ENCODE data around the gene CFAP68.

DNA sequence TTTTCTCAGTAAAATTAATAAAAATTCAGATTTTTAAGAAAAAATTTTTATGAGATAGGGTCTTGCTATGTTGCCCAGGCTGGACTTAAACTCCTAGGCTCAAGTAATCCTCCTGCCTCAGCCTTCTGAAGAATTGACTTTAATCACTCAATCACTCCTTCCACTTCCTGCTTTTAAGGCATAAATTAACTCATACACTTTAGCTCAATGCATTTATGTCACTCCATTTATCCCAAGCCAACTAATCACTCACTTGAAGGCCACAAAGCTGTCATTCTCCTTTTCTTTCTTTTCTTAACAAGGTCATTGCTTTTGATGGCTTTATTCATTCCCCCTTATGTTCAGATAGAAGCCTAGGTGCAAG is 8.8 kb upstream of the CFAP68 start:
- TF ChIP-seq, protein P1, sequence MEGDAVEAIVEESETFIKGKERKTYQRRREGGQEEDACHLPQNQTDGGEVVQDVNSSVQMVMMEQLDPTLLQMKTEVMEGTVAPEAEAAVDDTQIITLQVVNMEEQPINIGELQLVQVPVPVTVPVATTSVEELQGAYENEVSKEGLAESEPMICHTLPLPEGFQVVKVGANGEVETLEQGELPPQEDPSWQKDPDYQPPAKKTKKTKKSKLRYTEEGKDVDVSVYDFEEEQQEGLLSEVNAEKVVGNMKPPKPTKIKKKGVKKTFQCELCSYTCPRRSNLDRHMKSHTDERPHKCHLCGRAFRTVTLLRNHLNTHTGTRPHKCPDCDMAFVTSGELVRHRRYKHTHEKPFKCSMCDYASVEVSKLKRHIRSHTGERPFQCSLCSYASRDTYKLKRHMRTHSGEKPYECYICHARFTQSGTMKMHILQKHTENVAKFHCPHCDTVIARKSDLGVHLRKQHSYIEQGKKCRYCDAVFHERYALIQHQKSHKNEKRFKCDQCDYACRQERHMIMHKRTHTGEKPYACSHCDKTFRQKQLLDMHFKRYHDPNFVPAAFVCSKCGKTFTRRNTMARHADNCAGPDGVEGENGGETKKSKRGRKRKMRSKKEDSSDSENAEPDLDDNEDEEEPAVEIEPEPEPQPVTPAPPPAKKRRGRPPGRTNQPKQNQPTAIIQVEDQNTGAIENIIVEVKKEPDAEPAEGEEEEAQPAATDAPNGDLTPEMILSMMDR (conservative IDR thresholded peaks at IDR 0.05; ENCODE audit: low read depth, low read length): no peak
- TF ChIP-seq EZH2 (IDR thresholded peaks at IDR 0.05; ENCODE audit: low read length, unreplicated experiment) (no peak), EZH2phosphoT487 (IDR thresholded peaks at IDR 0.05; ENCODE audit: borderline replicate concordance, low read length) (no peak)

Measured in PC-3 (cell line).